Heart right ventricle (tissue), 16 donors: ENCODE results near the gene GPS1. TPM values are rescaled to one million over a fixed set of nuclear protein-coding genes. Genes with fewer than 3 reads are reported as not detected.

Experiments used
- ATAC-seq, 8 donors: fragments of 200-7000 bp; cut with Tn5 transposase; one replicate each; pipeline ENCODE4 v1.9.1; 2020; ENCODE audit warnings: mild to moderate bottlenecking in 8 of 8, moderate library complexity in 8 of 8, moderate number of reproducible peaks in 1 of 8
- DNase-seq, 2 donors: peaks; one replicate each; pipeline ENCODE4 v3.0.0-alpha.2; 2020
- H3K27ac ChIP-seq, 10 donors: fragments of 200-600 bp; sonication (generic) in 2 of 10; one replicate each; pipeline versions ENCODE4 v1.5.0 to v1.8.0; 2020 to 2022; ENCODE audit warnings: mild to moderate bottlenecking in 3 of 10
- H3K27me3 ChIP-seq, 7 donors: fragments of 200-600 bp; one replicate each; pipeline ENCODE4 v1.8.0; 2021 to 2022; ENCODE audit warnings: mild to moderate bottlenecking in 2 of 7
- H3K36me3 ChIP-seq, 9 donors: fragments of 200-600 bp; sonication (generic) in 1 of 9; one replicate each; pipeline versions ENCODE4 v1.5.0 to v1.8.0; 2020 to 2022; ENCODE audit warnings: mild to moderate bottlenecking in 2 of 9
- H3K4me1 ChIP-seq, 9 donors: fragments of 200-600 bp; sonication (generic) in 1 of 9; one replicate each; pipeline versions ENCODE4 v1.5.0 to v1.8.0; 2020 to 2022; ENCODE audit warnings: mild to moderate bottlenecking in 4 of 9
- H3K4me3 ChIP-seq, 10 donors: fragments of 200-600 bp; sonication (generic) in 2 of 10; one replicate each; pipeline versions ENCODE4 v1.5.0 to v1.8.0; 2020 to 2022; ENCODE audit warnings: mild to moderate bottlenecking in 7 of 10, moderate library complexity in 2 of 10
- H3K9me3 ChIP-seq, 11 donors: fragments of 200-600 bp in 10 of 11; sonication (generic) in 2 of 11; one replicate each; pipeline versions ENCODE4 v1.5.0 to v1.8.0; 2013 to 2022; ENCODE audit warnings: mild to moderate bottlenecking in 2 of 11, control low read depth in 1 of 11, moderate library complexity in 1 of 11
- WGBS, 2 donors: extraction: QIAGEN DNeasy Blood & Tissue Kit; methylation state at CpG; one replicate each; pipeline ENCODE4 v1.1.7; 2013; ENCODE audit warnings: inconsistent platforms in 1 of 2; 5-methylcytosine and 5-hydroxymethylcytosine counted together
- intact Hi-C, 10 donors: fragments of 100-400 bp; cut with DNase I; formaldehyde crosslinking; loops; one replicate each; pipeline versions ENCODE4 v1.11.1 to v1.14.2; 2022
- polyA plus RNA-seq, 2 donors: library from polyadenylated mRNA; stranded (reverse); fragments of 200-250 nt; gene quantifications; one replicate each; pipeline ENCODE4 v1.2.3, GENCODE V29; 2013
- total RNA-seq, 10 donors: library from RNA; stranded (reverse); fragmentation: NEBNext Ultra II Directional in 3 of 10; extraction: Animal tissue kit (Norgen Biotek cat#: 25700) in 3 of 10; gene quantifications; one replicate each; pipeline versions ENCODE4 v1.2.1 to v1.2.4, GENCODE V29; 2021 to 2023
- TF ChIP-seq, protein P1 (sequence below), 9 donors: fragments of 200-600 bp; sonication (generic) in 2 of 9; IDR thresholded peaks; one replicate each; pipeline versions ENCODE4 v1.5.0 to v1.8.0; 2021 to 2022; ENCODE audit warnings: antibody characterized with exemption in 9 of 9, mild to moderate bottlenecking in 5 of 9, moderate library complexity in 1 of 9
- donor health status: Arrhythmogenic right ventricular cardiomyopathy.
- donor health status: ischemic (EF 13 %, LVEDD 7.1; RV severe dilation, severe dysfunction).
- donor health status: healthy with polysubstance abuse.
- donor health status: DM: no; HTN: yes; CAD: no.
- donor health status: DM: no; HTN: no; CAD: no.
- donor health status: ischemic (EF 25% LVEDD 6.9; RV normal size, moderate dysfunction).
- donor health status: ischemic (EF 25% LVEDD 5.7; RV mildly dilated, moderate dysfunction).
- donor health status: healthy.
- donor health status: DM: yes; HTN: yes; CAD: no.
- donor health status: Ischemic cardiomyopathy.
- donor health status: ischemic (EF 35%, LVEDD 5.7; RV mildly dilated, moderate dysfunction).
- donor health status: nonischemic (EF 11% LVEDD 7.7; RV severe dilation, severe dysfunction).
- donor health status: DM: yes; HTN: yes; CAD: no.
- donor health status: PGD.
- donor health status: ischemic (EF 29% LVEDD 5.4; RV normal size, mild dysfunction).
- donor health status: nonischemic (EF 23%, LVEDD 6.1; RV moderate dilation, normal function).

The GPS1 gene
- total and polyA plus RNA-seq, 12 donors, result 68.9 to 183 (median 81.9) TPM

DNA sequence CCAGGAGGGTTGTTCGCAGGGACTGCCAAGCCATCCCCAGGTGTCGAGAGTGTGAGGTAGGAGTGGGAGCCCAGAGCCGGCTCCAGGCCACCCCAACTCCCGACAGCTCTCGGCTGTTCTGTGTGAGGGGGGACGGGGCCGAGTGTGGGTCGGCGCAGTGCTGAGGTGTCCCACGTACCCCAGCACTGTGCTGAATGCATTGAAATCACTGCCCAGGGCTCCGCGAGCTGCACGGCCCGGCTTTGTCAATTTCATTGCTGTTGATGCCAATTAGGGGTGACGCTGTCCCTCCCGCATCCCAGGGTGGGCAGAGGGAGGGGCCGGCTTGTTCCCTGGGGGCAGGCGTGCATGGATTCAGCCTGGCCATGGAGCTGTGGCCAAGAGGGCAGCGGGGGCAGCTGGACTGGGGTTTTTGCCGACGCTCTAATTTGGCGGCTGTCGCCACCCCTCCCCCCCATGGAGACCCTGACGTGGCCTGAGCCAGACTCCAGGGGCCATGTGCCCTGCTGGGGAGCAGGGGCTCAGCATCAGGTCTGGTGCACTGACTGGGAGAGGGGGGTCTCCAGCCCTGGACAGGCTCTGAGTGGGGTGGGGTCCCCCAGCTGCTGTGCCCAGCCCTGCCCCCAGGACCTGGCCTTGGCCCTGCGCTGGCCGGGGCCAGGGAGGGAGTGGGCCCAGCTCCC lies 43.3 kb upstream of the GPS1 start:
- intact Hi-C loops, result loop anchor here in 1 of 10 donors (5.0 kb wide), 1 partner anchor 41 kb away; no protein-coding TSS in a partner anchor
- WGBS, 2 donors, result 85 to 86% methylated on average over 26 of the region's 26 CpGs
- Histone ChIP-seq H3K27ac (no peak overlapping the region), H3K9me3 (no peaks in the 10 kb centered on the region), H3K36me3 (peaks cover 0 to 16% (median 0%) of the 10 kb centered on the region in 9 donors), H3K4me1 (peaks cover 18 to 59% (median 38%) of the 10 kb centered on the region in 9 donors), H3K4me3 (no peak overlapping the region), H3K27me3 (no peaks in the 10 kb centered on the region)
- TF ChIP-seq, protein P1, sequence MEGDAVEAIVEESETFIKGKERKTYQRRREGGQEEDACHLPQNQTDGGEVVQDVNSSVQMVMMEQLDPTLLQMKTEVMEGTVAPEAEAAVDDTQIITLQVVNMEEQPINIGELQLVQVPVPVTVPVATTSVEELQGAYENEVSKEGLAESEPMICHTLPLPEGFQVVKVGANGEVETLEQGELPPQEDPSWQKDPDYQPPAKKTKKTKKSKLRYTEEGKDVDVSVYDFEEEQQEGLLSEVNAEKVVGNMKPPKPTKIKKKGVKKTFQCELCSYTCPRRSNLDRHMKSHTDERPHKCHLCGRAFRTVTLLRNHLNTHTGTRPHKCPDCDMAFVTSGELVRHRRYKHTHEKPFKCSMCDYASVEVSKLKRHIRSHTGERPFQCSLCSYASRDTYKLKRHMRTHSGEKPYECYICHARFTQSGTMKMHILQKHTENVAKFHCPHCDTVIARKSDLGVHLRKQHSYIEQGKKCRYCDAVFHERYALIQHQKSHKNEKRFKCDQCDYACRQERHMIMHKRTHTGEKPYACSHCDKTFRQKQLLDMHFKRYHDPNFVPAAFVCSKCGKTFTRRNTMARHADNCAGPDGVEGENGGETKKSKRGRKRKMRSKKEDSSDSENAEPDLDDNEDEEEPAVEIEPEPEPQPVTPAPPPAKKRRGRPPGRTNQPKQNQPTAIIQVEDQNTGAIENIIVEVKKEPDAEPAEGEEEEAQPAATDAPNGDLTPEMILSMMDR (IDR thresholded peaks at IDR 0.05), result no peak
- no peak for ATAC-seq
- no peak for DNase-seq

DNA sequence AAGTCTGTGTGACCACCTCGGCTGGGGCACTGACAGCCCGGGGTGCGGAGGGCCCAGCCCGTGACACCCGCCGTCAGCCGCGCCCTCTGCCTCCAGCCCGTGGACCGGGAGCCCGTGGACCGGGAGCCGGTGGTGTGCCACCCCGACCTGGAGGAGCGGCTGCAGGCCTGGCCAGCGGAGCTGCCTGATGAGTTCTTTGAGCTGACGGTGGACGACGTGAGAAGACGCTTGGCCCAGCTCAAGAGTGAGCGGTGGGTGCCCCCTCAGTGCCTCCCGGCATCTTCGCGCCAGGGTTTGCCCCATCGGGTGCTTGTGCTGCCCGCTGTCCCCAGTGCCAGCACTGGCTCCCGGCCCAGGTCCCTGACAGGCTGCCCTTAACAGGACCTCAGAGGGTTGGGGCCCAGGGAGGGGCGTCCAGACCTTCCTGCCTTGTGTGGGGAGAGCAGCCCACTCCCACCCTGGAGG lies 42.7 kb upstream of the GPS1 start:
- DNase-seq (peak; percentile 30 to 72), ATAC-seq (no peak)
- WGBS, 2 donors, result 62 to 72% methylated on average over 24 to 28 of the region's 28 CpGs
- Histone ChIP-seq H3K4me3 (no peak overlapping the region), H3K27ac (no peak overlapping the region), H3K4me1 (peaks cover 14 to 59% (median 36%) of the 10 kb centered on the region in 9 donors), H3K36me3 (peaks cover 0 to 16% (median 0%) of the 10 kb centered on the region in 9 donors), H3K27me3 (no peaks in the 10 kb centered on the region), H3K9me3 (no peaks in the 10 kb centered on the region)
- intact Hi-C loops, result loop anchor here in 1 of 10 donors (5.0 kb wide), 1 partner anchor 42 kb away; no protein-coding TSS in a partner anchor
- TF ChIP-seq, protein P1 (IDR thresholded peaks at IDR 0.05), result no peak

DNA sequence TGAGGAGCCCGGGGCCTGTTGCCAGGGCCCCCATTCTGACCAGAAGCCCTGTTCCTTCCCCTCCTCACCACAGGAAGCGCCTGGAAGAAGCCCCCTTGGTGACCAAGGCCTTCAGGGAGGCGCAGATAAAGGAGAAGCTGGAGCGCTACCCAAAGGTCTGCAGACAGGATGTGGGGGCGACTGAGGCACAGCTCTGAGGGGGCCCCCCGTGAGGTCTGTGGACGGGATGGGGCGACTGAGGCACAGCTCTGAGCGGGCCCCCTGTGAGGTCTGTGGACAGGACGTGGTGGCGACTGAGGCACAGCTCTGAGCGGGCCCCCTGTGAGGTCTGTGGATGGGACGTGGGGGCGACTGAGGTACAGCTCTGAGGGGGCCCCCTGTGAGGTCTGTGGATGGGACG lies 42.3 kb upstream of the GPS1 start:
- no peaks in the 10 kb centered on the region for H3K27me3 ChIP-seq
- no peak overlapping the region for H3K27ac ChIP-seq
- peaks cover 9 to 61% (median 33%) of the 10 kb centered on the region in 9 donors for H3K4me1 ChIP-seq
- intact Hi-C loops, result loop anchor here in 1 of 10 donors (5.0 kb wide), 1 partner anchor 42 kb away; no protein-coding TSS in a partner anchor
- DNase-seq (no peak), ATAC-seq (no peak)
- H3K36me3 ChIP-seq, result peaks cover 0 to 16% (median 0%) of the 10 kb centered on the region in 9 donors
- TF ChIP-seq, protein P1 (IDR thresholded peaks at IDR 0.05), result no peak
- no peak overlapping the region for H3K4me3 ChIP-seq
- WGBS, 2 donors, result 84 to 88% methylated on average over 14 to 15 of the region's 15 CpGs
- no peaks in the 10 kb centered on the region for H3K9me3 ChIP-seq

DNA sequence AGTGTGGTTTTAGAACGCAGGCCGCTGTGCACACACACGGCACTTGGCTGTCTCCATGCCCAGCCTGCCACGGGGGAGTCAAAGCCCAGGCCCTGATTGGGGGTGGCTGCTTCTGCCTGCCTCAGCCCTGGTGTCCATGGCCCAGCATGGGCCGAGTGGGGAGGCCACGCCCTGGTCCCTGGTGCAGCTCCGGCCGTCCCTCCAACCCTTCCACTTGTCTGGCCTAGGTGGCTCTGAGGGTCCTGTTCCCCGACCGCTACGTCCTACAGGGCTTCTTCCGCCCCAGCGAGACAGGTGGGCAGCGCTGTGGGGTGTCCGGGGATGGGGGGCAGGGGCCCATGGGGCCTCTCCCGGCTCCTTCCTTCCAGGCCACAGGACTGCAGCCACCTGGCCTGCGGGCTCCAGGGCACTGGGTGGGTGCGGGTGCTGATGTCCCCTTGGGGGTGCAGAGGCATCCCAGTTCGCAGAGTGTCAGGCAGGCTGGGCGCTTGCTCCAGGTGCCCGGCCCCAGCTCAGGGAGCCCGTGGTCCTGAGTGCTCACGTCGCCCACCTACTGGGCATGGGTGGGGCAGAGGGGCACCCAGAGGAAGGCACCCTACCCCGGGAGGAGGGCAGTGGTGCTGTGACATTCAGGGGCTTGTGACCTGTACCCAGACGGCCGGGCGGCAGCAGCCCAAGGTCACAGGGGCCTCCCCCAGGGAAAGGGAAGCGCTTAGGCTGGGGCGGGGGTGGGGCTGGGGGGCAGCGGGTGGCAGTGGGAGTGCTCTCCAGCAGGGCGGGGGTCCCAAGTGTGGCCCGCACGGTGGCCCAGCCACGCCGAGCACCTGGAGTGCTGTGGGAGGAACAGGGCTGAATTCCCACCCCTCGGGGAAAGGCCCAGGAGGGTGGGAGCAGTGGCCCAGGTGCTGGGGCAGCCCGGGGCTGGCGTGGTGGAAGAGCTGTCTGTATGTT lies 40.8 kb upstream of the GPS1 start:
- no peak overlapping the region for H3K27ac ChIP-seq
- WGBS, 2 donors, result 95% methylated on average over 39 of the region's 39 CpGs
- peaks cover 0 to 16% (median 0%) of the 10 kb centered on the region in 9 donors for H3K36me3 ChIP-seq
- ATAC-seq, result no peak
- intact Hi-C loops, result no loop called here
- no peaks in the 10 kb centered on the region for H3K9me3 ChIP-seq
- TF ChIP-seq, protein P1 (IDR thresholded peaks at IDR 0.05), result no peak
- no peak for DNase-seq
- H3K4me1 ChIP-seq, result peaks cover 6 to 61% (median 32%) of the 10 kb centered on the region in 9 donors
- H3K4me3 ChIP-seq, result no peak overlapping the region
- no peaks in the 10 kb centered on the region for H3K27me3 ChIP-seq
